ENCODE results near the gene MAP3K7CL.
"Not testable (repeated sequence)": the region's sequence is repeated elsewhere in the genome, so short reads cannot be mapped to it uniquely, and the experiment has no call there.

The MAP3K7CL gene

DNA sequence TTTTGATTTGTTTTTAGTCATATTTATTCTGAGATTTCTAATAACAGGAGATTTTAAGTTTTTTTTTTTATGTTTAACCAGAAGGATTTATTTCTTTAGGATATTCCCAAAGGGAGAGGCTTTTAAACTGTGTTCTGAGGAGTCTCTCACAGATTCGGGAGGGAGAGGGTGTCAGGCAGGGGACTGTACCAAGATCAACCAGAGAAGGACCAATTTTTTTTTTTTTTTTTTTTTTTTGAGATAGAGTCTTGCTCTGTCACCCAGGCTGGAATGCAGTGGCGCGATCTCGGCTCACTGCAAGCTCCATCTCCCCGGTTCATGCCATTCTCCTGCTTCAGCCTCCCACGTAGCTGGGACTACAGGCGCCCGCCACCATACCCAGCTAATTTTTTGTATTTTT lies 37.0 kb downstream of the MAP3K7CL start:
- not testable (repeated sequence) for DNase-seq (ENCODE audit: low read depth, low spot score)

- no peak for DNase-seq (ENCODE audit: low read depth, low spot score)
These were observed 38.5 kb downstream of the MAP3K7CL start for GRCh38 chr21:29168891-29169315.

DNA sequence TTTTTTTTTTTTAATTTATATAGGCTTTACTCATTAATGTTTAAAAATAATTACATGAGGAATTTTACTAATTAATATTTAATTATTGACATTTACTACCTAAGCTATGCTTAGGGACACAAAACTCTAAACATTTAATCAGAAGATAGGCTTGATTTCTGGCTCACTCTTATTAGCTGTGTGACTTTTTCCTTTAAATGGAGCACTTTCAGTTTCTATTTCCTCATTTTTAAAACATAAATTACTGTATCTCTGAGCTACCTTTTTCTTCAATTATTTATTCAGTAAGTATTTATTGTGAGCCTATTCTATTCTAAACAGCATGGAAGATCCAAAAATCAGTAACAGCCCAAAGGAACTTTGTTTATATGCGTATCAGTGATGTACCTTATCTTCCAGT lies 40.5 kb downstream of the MAP3K7CL start:
- no peak for DNase-seq (ENCODE audit: low read depth, low spot score)

DNA sequence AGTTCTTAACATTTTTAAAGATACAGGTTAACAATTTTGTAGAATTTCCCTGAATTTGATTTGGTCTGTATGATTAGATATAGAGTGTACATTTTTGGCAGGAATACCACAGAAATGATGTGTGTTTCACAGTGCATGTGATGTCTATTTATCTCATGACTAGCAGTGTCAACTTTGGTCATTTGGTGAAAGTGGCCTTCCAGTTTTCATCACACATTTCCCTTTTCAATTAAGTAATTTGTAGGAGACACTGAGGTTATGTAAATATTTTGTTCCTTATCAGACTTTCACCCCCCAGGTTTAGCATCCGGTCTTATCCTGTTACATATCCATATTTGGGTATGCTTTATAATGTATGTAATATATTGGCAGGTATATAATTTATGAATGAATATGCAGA lies 41.8 kb downstream of the MAP3K7CL start:
- DNase-seq (ENCODE audit: low read depth, low spot score) = no peak

DNA sequence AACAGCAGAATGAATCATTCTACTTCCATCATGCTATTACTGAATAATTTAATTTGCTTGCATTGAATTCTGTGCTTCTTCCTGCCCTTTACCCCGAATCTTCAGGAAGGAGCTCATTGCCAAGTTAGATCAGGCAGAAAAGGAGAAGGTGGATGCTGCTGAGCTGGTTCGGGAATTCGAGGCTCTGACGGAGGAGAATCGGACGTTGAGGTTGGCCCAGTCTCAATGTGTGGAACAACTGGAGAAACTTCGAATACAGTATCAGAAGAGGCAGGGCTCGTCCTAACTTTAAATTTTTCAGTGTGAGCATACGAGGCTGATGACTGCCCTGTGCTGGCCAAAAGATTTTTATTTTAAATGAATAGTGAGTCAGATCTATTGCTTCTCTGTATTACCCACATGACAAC lies 44.2 kb downstream of the MAP3K7CL start:
- DNase-seq (ENCODE audit: low read depth, low spot score) = no peak

DNA sequence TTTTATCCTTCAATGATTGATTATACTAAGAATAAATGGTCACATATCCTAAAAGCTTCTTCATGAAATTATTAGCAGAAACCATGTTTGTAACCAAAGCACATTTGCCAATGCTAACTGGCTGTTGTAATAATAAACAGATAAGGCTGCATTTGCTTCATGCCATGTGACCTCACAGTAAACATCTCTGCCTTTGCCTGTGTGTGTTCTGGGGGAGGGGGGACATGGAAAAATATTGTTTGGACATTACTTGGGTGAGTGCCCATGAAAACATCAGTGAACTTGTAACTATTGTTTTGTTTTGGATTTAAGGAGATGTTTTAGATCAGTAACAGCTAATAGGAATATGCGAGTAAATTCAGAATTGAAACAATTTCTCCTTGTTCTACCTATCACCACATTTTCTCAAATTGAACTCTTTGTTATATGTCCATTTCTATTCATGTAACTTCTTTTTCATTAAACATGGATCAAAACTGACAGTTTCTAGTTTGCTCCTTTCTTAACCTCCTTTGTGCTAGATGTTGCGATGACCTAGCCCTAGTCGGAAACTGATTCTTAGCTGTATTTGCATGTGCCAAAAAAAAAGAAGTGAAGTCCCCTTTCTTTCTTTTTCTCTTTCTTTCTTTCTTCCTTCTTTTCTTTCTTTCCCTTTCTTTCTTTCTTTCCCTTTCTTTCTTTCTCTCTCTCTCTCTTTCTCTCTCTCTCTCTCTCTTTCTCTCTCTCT lies 45.1 kb downstream of the MAP3K7CL start:
- peak; percentile 90 for DNase-seq (ENCODE audit: low read depth, low spot score)

DNA sequence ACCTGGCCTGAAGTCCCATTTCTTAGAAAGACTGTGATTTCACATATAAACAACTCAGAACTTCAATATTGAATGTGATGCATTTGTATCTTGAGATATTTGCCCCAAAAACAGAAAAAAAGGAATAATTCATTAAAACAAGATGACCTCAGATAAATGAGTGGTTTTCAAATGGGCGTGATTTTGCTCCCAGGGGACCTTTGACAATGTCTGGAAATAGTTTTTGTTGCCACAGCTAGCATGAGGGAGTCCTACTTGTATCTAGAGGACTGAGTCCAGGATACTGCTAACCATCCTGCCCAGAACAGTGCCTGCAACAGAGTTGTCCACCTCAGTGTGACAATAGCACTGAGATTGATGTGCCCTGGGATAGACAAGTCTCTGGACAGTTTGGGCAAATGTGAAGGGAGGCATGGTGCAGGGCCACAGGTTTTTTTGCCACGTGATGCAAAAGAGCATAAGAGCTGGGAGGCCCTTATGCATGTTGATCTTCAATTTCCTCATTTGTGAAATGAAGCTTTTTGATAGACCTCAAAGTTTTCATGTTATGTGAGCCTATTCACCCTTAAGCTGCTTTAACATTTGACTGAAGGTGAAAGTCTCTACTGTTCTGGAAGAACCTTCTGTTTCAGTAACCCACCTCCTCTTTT lies 46.2 kb downstream of the MAP3K7CL start:
- no peak for DNase-seq (ENCODE audit: low read depth, low spot score)

- no peak for DNase-seq (ENCODE audit: low read depth, low spot score)
These were observed 47.4 kb downstream of the MAP3K7CL start for GRCh38 chr21:29177800-29178199.

DNA sequence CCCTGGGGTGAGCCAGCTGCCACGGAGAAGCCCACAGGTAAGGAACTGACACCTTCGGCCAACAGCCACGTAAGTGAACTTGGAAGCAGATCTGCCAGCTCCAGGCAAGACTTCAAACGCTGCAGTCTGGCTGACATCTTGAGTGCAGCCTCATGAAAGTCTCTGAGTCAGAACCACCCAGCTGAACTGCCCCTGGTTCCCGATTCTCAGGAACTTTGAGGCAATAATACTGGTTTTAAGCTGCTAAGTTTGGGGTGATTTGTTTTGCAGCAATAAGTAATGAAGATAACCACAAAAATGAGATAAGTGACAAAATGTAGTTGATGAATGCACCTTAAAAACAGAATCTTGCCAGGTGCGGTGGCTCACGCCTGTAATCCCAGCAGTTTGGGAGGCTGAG lies 48.5 kb downstream of the MAP3K7CL start:
- no peak for DNase-seq (ENCODE audit: low read depth, low spot score)

DNA sequence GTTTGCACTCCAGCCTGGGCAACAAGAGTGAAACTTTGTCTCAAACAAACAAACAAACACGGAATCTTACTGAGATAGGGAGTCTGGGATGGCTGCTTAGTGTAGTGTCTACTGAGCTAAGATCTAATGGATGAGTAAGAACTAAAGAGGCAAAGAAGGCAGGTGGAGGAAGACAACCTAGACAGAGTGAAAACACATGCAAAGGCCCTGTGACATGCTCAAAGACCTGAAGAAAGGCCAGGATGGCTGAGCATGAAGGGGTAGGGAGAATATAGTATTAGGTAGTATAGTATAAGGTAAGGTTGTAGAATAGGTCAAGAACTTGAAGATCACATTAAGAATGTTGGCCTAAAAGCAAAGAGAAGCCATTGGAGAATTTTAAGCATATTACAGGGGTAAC lies 49.1 kb downstream of the MAP3K7CL start:
- DNase-seq (ENCODE audit: low read depth, low spot score) = no peak

DNA sequence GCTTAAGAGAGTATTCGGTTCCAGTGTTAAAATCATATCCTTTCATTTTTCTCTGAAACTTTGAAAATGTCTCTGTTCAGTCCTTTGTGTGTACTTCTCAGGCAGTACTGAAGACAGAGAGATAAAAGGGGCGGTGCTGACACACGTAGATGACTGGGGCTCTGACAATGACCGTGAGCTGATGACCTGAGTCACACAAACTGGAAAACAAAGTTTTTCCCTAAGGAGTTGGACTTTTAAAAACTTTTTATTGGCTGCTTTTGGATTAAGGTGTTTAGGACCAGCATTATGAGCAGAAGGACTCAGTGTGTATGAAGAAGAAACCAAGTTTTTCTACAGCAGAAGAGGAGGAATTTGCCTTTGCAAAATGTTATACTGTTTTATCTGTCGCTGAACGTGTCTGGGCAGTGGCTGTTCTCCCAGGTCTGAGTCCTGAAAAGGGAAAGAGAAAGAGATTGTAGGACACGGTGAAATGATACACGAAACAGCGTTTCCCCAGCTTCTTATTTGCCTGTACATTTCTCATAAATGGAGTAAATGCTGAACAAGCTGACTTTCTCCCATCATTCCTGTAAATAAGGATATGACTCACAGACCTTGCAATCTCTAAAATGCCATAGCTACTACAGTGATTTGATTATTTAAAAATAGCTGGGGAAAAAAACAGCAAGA lies 51.5 kb downstream of the MAP3K7CL start:
- no peak for DNase-seq (ENCODE audit: low read depth, low spot score)

DNA sequence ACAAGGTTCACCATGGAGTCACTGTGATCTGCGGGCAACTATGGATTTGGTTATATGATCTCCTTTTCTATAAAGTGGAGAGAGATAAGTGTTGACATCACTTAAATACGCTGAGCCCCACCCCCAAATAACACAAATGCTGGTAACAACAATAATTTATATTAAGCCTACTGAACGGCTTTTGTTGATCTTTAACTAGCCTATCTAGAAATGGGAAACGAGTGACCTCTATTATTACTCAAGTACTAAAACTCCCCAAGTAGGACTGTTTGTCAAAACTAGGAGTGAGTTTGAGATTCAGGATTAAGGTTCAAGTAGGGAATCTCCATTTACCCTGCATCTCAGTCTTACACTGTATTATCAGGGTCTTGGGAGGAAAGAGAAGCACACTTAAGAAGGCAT lies 52.2 kb downstream of the MAP3K7CL start:
- DNase-seq (ENCODE audit: low read depth, low spot score) = no peak

DNA sequence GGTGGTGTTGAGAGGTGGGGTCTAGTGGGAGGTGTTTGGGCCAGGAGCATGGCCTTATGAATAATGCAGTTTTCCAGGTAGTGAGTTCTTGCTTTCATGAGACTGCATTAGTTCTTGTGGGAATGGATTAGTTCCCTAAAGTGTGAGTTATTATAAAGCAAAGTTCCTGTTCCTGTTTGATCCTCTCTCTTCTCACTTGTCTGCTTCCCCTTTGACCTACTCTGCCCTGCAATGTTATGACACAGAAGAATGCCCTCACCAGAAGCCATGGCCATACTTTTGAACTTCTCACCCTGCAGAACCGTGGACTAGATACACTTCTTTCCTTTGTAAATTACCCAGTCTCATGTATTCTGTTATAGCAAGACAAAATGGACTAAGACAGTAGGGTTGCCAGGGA lies 53.6 kb downstream of the MAP3K7CL start:
- DNase-seq (ENCODE audit: low read depth, low spot score) = no peak

DNA sequence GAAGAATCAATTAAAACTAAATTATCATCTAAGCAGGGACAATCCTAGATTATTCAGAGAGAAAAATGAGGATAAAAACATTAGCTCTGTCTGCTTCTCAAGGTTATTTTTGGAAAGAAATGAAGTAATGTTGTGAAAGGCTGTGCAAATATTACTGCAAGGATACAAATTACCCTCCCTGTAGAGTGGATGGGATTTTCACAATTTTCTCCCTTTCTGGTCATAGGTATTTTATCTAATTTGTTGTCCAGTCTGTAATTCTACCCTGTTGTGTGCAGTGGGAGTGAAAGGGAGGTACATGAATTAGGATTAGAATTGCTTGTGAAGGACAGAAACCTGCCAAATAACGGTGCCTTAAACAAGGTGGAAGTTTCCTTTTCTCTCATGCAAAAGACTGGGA lies 54.7 kb downstream of the MAP3K7CL start:
- no peak for DNase-seq (ENCODE audit: low read depth, low spot score)

DNA sequence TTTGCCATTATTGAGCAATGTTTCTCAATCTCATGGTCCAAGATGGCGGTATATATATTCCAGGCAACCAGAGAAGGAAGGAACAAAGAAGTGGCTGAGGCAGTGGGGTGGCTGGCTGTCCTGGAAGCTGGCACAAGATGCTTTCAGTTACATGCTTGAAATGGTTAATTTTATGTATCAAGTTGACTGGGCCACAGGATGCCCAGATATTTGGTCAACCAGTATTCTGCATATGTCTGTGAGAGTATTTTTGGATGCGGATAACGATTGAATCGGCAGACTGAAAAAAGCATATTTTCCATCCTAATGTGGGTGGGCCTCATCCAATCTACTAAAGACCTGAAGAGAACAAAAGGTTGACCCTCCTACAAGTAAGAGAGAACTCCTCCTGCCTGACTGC lies 55.2 kb downstream of the MAP3K7CL start:
- DNase-seq (ENCODE audit: low read depth, low spot score) = no peak

GRCh38 chr21:29186246-29186645 lies 55.8 kb downstream of the MAP3K7CL start:
- DNase-seq (ENCODE audit: low read depth, low spot score) = no peak

- no peak for DNase-seq (ENCODE audit: low read depth, low spot score)
These were observed 57.5 kb downstream of the MAP3K7CL start for GRCh38 chr21:29187944-29188343.

DNA sequence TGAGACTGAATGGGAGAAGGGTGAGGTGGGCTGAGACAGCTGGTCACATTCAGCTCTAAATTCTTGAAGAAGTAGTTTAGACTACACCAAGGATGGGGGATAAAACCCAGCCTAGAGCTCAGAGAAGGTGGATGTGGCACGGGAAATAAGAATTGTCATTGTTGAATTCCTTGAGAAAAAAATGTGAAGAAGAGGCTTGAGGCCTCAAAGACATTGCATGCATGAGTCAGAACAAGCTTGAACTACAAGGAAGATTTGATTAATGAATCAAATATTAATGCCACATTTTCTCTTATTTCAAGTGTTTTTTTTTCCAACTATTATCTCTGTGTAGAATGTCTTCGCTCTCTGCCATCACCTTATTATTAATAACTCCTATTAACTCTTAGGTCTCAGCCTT lies 58.9 kb downstream of the MAP3K7CL start:
- no peak for DNase-seq (ENCODE audit: low read depth, low spot score)

DNA sequence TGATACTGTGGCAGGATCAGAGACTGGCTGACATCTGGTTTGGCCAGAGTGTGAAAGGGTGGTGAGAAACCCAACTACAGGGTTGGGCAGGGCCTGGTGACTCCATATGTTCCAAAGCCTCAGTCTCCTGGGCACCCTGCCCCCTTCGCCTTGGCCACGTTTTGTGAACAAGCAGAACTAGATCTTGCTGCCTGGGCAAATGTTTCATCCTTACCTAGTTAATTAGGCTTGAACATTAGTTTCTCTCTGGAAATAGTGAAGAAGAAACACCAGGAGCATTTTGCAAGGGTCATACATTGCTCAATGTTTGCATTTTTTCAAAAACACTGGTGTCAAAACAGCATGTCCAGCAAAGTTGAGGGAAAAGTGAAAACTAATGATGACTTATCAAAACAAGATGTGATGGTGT lies 60.5 kb downstream of the MAP3K7CL start:
- no peak for DNase-seq (ENCODE audit: low read depth, low spot score)

DNA sequence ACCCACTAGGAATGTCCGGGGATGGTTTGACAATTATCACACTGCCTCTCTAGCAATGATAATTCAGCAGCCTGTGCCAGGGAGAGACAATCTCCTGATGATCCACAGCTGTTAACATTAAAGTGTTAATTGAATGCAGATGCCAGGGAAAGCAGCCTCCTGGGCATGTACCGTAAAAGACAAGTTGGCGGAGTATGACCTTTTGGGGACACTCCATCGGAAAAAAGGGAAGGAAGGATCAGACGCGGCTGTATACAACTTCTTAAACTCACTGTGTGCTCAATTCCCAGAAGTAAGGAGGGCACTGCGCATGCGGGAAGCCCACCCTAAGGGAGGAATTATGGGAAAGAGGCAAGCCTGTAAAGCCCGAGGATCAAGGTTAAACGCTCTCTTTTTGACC lies 62.6 kb downstream of the MAP3K7CL start:
- no peak for DNase-seq (ENCODE audit: low read depth, low spot score)

GRCh38 chr21:29193901-29194300 lies 63.5 kb downstream of the MAP3K7CL start:
- DNase-seq (ENCODE audit: low read depth, low spot score) = no peak

GRCh38 chr21:29194342-29194741 lies 63.9 kb downstream of the MAP3K7CL start:
- DNase-seq (ENCODE audit: low read depth, low spot score) = no peak

DNA sequence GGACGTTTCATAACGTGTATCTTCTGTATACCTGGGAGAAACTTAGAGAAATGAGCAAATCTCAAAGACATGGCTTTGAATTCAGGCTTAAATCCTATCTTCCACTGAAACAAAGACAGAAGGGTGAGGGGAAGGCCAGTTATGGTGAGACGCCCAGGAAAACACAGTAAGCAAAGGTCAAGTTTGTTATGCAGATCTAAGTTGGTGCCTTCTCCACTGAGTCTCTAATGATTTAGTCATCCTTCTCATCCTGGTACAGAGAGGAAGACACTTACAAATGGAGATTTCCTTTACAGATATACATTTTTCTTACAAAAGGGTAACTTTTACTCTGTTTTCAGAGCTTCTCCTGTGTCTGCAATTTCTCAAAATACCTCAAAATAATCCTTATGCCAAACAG lies 64.4 kb downstream of the MAP3K7CL start:
- DNase-seq (ENCODE audit: low read depth, low spot score) = no peak

All from smooth muscle cell of the brain vasculature (primary cell).